Ovary (tissue), 9 donors: ENCODE results near the gene RDH12. TPM values are rescaled to one million over a fixed set of nuclear protein-coding genes. Genes with fewer than 3 reads are reported as not detected.
A peak's percentile ranks its signal among the peaks of the same experiment; 100 is the strongest.

ENCODE experiments used
- DNase-seq, 5 donors: peaks; one replicate each; pipeline ENCODE4 v3.0.0-alpha.2; 2019 to 2020
- H3K27ac ChIP-seq, 2 donors: fragments of 200-600 bp; one replicate each; pipeline versions ENCODE4 v1.5.1 to v1.8.0; 2019 to 2022
- H3K27me3 ChIP-seq: fragments of 200-600 bp; one replicate; pipeline ENCODE4 v1.8.0; 2022
- H3K36me3 ChIP-seq: fragments of 200-600 bp; sonication (generic); one replicate; pipeline ENCODE4 v1.5.1; 2019
- H3K4me1 ChIP-seq: one replicate; pipeline ENCODE4 v1.8.1; 2013; ENCODE audit warnings: mild to moderate bottlenecking, moderate library complexity; ENCODE audit not compliant: insufficient read depth
- H3K4me3 ChIP-seq: fragments of 200-600 bp; sonication (generic); one replicate; pipeline ENCODE4 v1.5.1; 2017
- H3K9me3 ChIP-seq, 2 donors: fragments of 200-600 bp in 1 of 2; sonication (generic) in 1 of 2; one replicate each; pipeline versions ENCODE4 v1.5.1 to v1.8.1; 2013 to 2019; ENCODE audit warnings: mild to moderate bottlenecking in 1 of 2, moderate library complexity in 1 of 2
- CTCF ChIP-seq, 3 donors: fragments of 450-650 bp in 2 of 3; fragments of 200-600 bp in 1 of 3; IDR thresholded peaks; one replicate each; pipeline versions ENCODE4 v1.5.1 to v1.8.0; 2016 to 2022; ENCODE audit warnings: antibody characterized with exemption in 3 of 3, mild to moderate bottlenecking in 1 of 3
- EP300 ChIP-seq: sonication (generic); formaldehyde crosslinking; IDR thresholded peaks from one replicate; pipeline ENCODE4 v1.6.1; 2017; ENCODE audit warnings: antibody characterized with exemption
- POLR2A ChIP-seq: fragments of 450-650 bp; IDR thresholded peaks from one replicate; pipeline ENCODE4 v1.6.1; 2017; ENCODE audit warnings: antibody characterized with exemption, mild to moderate bottlenecking, moderate library complexity
- WGBS, 3 donors: extraction: QIAGEN DNeasy Blood & Tissue Kit in 1 of 3; methylation state at CpG; one replicate each; pipeline versions ENCODE4 v1.1.5 to v1.1.7; 2013 to 2017; 5-methylcytosine and 5-hydroxymethylcytosine counted together
- intact Hi-C, 4 donors: fragments of 100-400 bp; cut with DNase I; formaldehyde crosslinking; loops; one replicate each; pipeline versions ENCODE4 v1.11.0 to v1.15.1; 2022 to 2023
- polyA plus RNA-seq, 2 donors: library from polyadenylated mRNA; stranded (reverse); fragments of 200-250 nt in 1 of 2; fragments of 350-450 nt in 1 of 2; fragmentation: Illumina TruSeq in 1 of 2; extraction: RNeasy Lipid Tissue Mini Kit (QIAGEN cat#74804) in 1 of 2; gene quantifications; one replicate each; pipeline ENCODE4 v1.2.3, GENCODE V29; 2013 to 2014
- total RNA-seq, 7 donors: library from RNA; depleted of rRNA in 2 of 7; stranded (reverse); fragments of >200 nt in 2 of 7; fragmentation: NEBNext Ultra II Directional in 3 of 7; extraction: Animal tissue kit (Norgen Biotek cat#: 25700) in 3 of 7; gene quantifications; one replicate each; pipeline versions ENCODE4 v1.1.0 to v1.2.4, GENCODE V29; 2016 to 2023
- donor health status: DM: no; HTN: no; CAD: no; lungs with moderate emphysema.
- donor health status: DM: no; HTN: no; CAD: no.
- donor health status: Bipolar disorder and iron deficiency.
- donor health status: DM: yes; HTN: yes; CAD: no.
- donor health status: DM: no; HTN: no; CAD: no.
- donor health status: DM: yes; HTN: yes; CAD: no.

The RDH12 gene
- total and polyA plus RNA-seq, 9 donors, result 0.10 to 0.30 TPM; not detected in 7

GRCh38 chr14:67666750-67667449 is 34.8 kb upstream of the RDH12 start:
- no peak overlapping the region for H3K27ac ChIP-seq
- no peak for TF ChIP-seq POLR2A
- no peak for TF ChIP-seq EP300
- peak; percentile 20 to 58 (median 46) for TF ChIP-seq CTCF (IDR thresholded peaks at IDR 0.05)
- H3K36me3 ChIP-seq, result no peaks in the 10 kb centered on the region
- H3K27me3 ChIP-seq, result no peaks in the 10 kb centered on the region
- 10 to 19% (median 13%) methylated on average over 1 of the region's 1 CpG for WGBS, 3 donors
- no peaks in the 10 kb centered on the region for H3K4me1 ChIP-seq
- DNase-seq, result peak in 1 of 5 donors; percentile 23
- intact Hi-C loops, result no loop called here
- no peak overlapping the region for H3K4me3 ChIP-seq
- H3K9me3 ChIP-seq, result no peaks in the 10 kb centered on the region

GRCh38 chr14:67668559-67668958 is 33.1 kb upstream of the RDH12 start:
- no peaks in the 10 kb centered on the region for H3K36me3 ChIP-seq
- no peak overlapping the region for H3K27ac ChIP-seq
- intact Hi-C loops, result no loop called here
- no peaks in the 10 kb centered on the region for H3K9me3 ChIP-seq
- H3K4me3 ChIP-seq, result no peak overlapping the region
- TF ChIP-seq POLR2A, result no peak
- no peak for TF ChIP-seq CTCF (IDR thresholded peaks at IDR 0.05)
- TF ChIP-seq EP300, result no peak
- no peak for DNase-seq
- H3K4me1 ChIP-seq, result peaks cover 6% of the 10 kb centered on the region
- no peaks in the 10 kb centered on the region for H3K27me3 ChIP-seq

GRCh38 chr14:67673451-67673850 is 28.2 kb upstream of the RDH12 start:
- intact Hi-C loops, result loop anchor here in 1 of 4 donors (5.0 kb wide), 1 partner anchor 71 kb away; the partner anchor contains the start of gene PIGH
- Histone ChIP-seq H3K9me3 (no peaks in the 10 kb centered on the region), H3K36me3 (no peaks in the 10 kb centered on the region), H3K27me3 (no peaks in the 10 kb centered on the region), H3K4me1 (peaks cover 6% of the 10 kb centered on the region), H3K4me3 (peak overlapping the region; percentile 97), H3K27ac (no peak overlapping the region)
- TF ChIP-seq EP300 (no peak), CTCF (IDR thresholded peaks at IDR 0.05) (no peak), POLR2A (no peak)
- 22 to 33% (median 26%) methylated on average over 5 of the region's 5 CpGs for WGBS, 3 donors
- no peak for DNase-seq

- peak; percentile 45 to 72 (median 64) for DNase-seq
- Histone ChIP-seq H3K27ac (peak overlapping the region; percentile 92 to 99), H3K36me3 (no peaks in the 10 kb centered on the region), H3K4me1 (peaks cover 6% of the 10 kb centered on the region), H3K4me3 (peak overlapping the region; percentile 97), H3K27me3 (no peaks in the 10 kb centered on the region), H3K9me3 (no peaks in the 10 kb centered on the region)
- intact Hi-C loops, result loop anchor here in 1 of 4 donors (5.0 kb wide), 1 partner anchor 72 kb away; the partner anchor contains the start of gene PIGH
- no peak for TF ChIP-seq EP300
- no peak for TF ChIP-seq CTCF (IDR thresholded peaks at IDR 0.05)
- TF ChIP-seq POLR2A, result no peak
- 0 to 1% (median 1%) methylated on average over 12 to 25 of the region's 25 CpGs for WGBS, 3 donors
These were observed 27.6 kb upstream of the RDH12 start for GRCh38 chr14:67674139-67674479.
